Hepatocyte (in vitro differentiated cells): Measurements from ENCODE around the gene FIBP.
A peak's percentile ranks its signal among the peaks of the same experiment; 100 is the strongest.

Experiments
- CTCF ChIP-seq: fragments of 200-600 bp; sonication (generic); IDR thresholded peaks from 2 replicates; pipeline ENCODE4 v1.5.1; 2016; ENCODE audit warnings: antibody characterized with exemption, mild to moderate bottlenecking; ENCODE audit not compliant: poor library complexity
- EZH2 ChIP-seq: fragments of 200-600 bp; sonication (generic); IDR thresholded peaks from 2 replicates; pipeline ENCODE4 v1.6.1; 2016; ENCODE audit warnings: antibody characterized with exemption, mild to moderate bottlenecking, borderline replicate concordance
- EZH2phosphoT487 ChIP-seq: fragments of 200-600 bp; sonication (generic); IDR thresholded peaks from one replicate; pipeline ENCODE4 v1.6.1; 2018; ENCODE audit warnings: antibody characterized with exemption, mild to moderate bottlenecking, low read depth, moderate library complexity; ENCODE audit not compliant: unreplicated experiment, severe bottlenecking

- peak; percentile 28 for TF ChIP-seq CTCF
- TF ChIP-seq EZH2 = no peak
- no peak for TF ChIP-seq EZH2phosphoT487
These were observed 23.7 kb upstream of the FIBP start for GRCh38 chr11:65911682-65912568.
